SH-SY5Y (cell line): ENCODE results near the gene ACOT13.

Source experiments
- GATA2 ChIP-seq: IDR thresholded peaks from 2 replicates; pipeline ENCODE4 v1.6.1; 2011; ENCODE audit warnings: mild to moderate bottlenecking, low read depth, low read length
- GATA3 ChIP-seq: IDR thresholded peaks from 2 replicates; pipeline ENCODE4 v1.6.1; 2011; ENCODE audit warnings: low read depth, mild to moderate bottlenecking, low read length, moderate library complexity

Gene ACOT13

GRCh38 chr6:24686408-24686807, 19.5 kb downstream of the ACOT13 start:
- TF ChIP-seq GATA3 (no peak), GATA2 (no peak)

- no peak for TF ChIP-seq GATA3
Measured at GRCh38 chr6:24686946-24687345, 20.1 kb downstream of the ACOT13 start.

- TF ChIP-seq GATA3, result no peak
- TF ChIP-seq GATA2, result no peak
Measured at GRCh38 chr6:24689964-24690363, 23.1 kb downstream of the ACOT13 start.

GRCh38 chr6:24690593-24690992, 23.7 kb downstream of the ACOT13 start:
- TF ChIP-seq GATA3 (no peak), GATA2 (no peak)

GRCh38 chr6:24691550-24691949, 24.7 kb downstream of the ACOT13 start:
- no peak for TF ChIP-seq GATA3
- TF ChIP-seq GATA2, result no peak

- TF ChIP-seq GATA2 (no peak), GATA3 (no peak)
Measured at GRCh38 chr6:24692003-24692402, 25.1 kb downstream of the ACOT13 start.

- no peak for TF ChIP-seq GATA3
- TF ChIP-seq GATA2, result no peak
Measured at GRCh38 chr6:24692415-24692814, 25.5 kb downstream of the ACOT13 start.

GRCh38 chr6:24692848-24693592, 26.1 kb downstream of the ACOT13 start:
- TF ChIP-seq GATA2, result no peak
- TF ChIP-seq GATA3, result no peak

- no peak for TF ChIP-seq GATA2
- TF ChIP-seq GATA3, result no peak
Measured at GRCh38 chr6:24694198-24694597, 27.3 kb downstream of the ACOT13 start.

- TF ChIP-seq GATA3 (no peak), GATA2 (no peak)
Measured at GRCh38 chr6:24696097-24696496, 29.2 kb downstream of the ACOT13 start.

- TF ChIP-seq GATA3 (no peak), GATA2 (no peak)
Measured at GRCh38 chr6:24699521-24700359, 32.9 kb downstream of the ACOT13 start.

- TF ChIP-seq GATA3 (no peak), GATA2 (no peak)
Measured at GRCh38 chr6:24702720-24703282, 35.9 kb downstream of the ACOT13 start.

GRCh38 chr6:24704468-24704867, 37.6 kb downstream of the ACOT13 start:
- TF ChIP-seq GATA3 (no peak), GATA2 (no peak)

GRCh38 chr6:24708612-24709011, 41.7 kb downstream of the ACOT13 start:
- TF ChIP-seq GATA2, result no peak
- TF ChIP-seq GATA3, result no peak

GRCh38 chr6:24709014-24709711, 42.3 kb downstream of the ACOT13 start:
- TF ChIP-seq GATA3 (no peak), GATA2 (no peak)
